Fibroblast of the conjunctiva (primary cell): Measurements from ENCODE around the gene MBNL2.

Source experiments
- DNase-seq: peaks from one replicate; pipeline ENCODE4 v3.0.0-alpha.2; 2010; ENCODE audit warnings: low read depth

The MBNL2 gene

GRCh38 chr13:97275776-97276501 lies 53.8 kb downstream of the MBNL2 start:
- no peak for DNase-seq

DNA sequence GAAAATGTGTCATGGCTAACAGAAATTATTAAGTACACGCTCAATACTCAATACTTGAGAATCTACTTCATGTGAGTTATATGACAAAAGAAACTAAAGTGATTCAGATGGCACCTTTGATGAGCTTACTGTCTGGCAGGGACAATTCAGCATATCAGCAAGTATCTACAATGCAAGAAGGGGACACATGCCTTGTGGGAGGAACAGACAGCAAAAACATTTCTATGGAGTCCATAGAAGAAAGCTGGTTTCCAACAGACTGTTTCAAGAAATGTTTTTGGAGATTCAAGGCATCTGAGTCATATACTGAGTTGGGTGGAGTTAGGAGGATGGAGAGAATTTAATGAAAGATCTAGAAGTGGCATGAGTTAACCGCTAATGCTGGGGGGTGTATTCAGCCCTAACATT lies 54.7 kb downstream of the MBNL2 start:
- DNase-seq: no peak

- DNase-seq: no peak
These were observed 56.6 kb downstream of the MBNL2 start for GRCh38 chr13:97278435-97279411.

DNA sequence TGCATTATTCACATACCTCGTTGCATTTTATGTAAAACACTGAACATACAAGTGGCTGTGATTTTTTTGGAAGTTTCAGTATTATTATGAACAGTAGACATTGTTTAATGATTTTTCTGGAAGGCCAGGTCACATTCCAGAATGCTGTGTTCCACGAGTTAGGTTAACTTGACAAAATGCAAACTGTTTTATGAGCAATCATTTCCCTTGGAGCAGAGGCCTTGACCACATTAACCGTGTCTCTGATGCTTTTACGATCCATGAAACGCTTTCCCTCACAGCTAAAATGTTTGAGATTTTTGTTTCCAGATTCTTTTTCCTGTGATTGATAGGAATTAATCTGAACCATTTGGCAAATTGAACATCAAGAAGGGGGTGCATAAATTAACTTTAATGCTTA lies 57.8 kb downstream of the MBNL2 start:
- DNase-seq: no peak

DNA sequence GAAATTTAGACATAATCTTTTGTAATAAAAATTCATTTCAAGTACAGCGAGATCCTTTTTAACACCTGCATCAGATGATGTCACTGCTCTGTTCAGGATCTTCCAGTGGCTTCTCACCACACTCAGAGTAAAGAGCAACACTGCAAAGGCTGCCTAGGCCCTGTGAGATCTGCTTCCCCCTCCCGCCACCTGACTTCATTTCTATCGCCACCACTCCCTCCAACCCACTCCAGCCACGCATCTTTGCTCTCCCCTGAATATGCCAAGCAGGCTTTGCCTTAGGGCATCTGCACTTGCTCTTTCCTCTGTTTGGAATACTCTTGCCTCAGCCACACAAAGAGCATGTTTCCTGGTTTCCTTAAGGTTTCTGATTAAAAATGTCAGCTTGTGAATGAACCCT lies 58.3 kb downstream of the MBNL2 start:
- no peak for DNase-seq

DNA sequence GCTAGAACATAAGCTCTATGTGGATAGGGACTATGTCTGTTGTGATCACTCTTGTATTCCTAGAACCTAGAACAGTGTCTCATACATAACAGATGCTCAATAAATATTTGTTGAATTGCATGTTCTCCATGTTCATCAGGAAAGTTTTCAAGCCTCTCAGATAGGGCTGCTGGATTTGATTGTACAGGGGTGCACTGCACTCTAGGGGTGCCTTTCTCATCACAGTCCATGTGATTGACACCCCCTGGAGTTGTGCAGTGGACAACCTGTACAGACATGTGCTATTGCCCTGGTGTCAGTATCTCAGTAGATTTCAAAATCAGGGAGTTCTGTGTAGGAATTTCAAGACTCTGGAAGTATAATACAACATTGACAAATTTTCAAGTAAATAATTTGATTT lies 58.9 kb downstream of the MBNL2 start:
- DNase-seq: no peak

DNA sequence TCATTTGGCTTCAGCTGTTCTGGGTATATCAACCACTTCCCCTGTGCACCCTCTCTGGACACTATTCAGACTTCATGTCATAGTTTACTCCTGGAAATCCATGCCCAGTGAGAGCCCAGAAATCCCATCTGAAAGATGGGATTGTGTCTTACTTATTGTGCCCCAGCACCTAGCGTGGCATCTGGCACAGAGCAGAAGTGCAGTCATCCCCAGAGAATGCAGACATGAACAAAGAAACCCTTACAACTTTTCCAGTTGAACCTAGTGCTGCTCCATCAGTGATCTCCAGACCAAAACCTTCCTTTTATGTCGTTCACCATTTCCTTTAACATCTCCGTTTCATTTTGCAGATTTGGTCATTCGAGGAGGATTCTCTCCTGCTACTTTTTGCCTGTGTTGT lies 60.6 kb downstream of the MBNL2 start:
- DNase-seq: no peak

GRCh38 chr13:97283888-97284287 lies 61.8 kb downstream of the MBNL2 start:
- DNase-seq: no peak

GRCh38 chr13:97284558-97284957 lies 62.4 kb downstream of the MBNL2 start:
- no peak for DNase-seq

GRCh38 chr13:97285221-97285955 lies 63.3 kb downstream of the MBNL2 start:
- no peak for DNase-seq

GRCh38 chr13:97286317-97287046 lies 64.3 kb downstream of the MBNL2 start:
- DNase-seq: no peak

GRCh38 chr13:97287047-97287383 lies 64.9 kb downstream of the MBNL2 start:
- no peak for DNase-seq

GRCh38 chr13:97288486-97288900 lies 66.4 kb downstream of the MBNL2 start:
- DNase-seq: no peak

- no peak for DNase-seq
These were observed 67.6 kb downstream of the MBNL2 start for GRCh38 chr13:97289514-97290298.

- peak; percentile 54 for DNase-seq
These were observed 73.4 kb downstream of the MBNL2 start for GRCh38 chr13:97295283-97296182.

DNA sequence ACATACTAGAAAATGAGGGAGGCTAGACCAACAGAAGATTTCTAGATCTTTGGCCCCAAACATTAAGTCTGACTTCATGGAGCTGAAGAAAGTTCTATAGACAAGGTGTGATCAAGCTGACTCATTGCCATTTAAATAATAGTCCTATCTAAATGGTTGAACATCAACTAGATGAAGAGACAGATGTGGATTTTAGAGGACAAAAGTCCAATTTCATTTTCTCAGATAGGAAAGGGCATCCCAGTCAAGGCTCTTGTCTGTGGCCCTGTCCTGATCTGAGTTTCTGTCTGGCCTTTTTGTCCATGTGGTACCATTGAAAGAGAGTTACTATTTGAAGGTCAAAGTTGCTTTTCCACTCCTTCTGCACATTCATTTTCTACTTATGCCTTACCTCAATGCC lies 74.6 kb downstream of the MBNL2 start:
- DNase-seq: no peak

GRCh38 chr13:97298816-97299215 lies 76.7 kb downstream of the MBNL2 start:
- no peak for DNase-seq

DNA sequence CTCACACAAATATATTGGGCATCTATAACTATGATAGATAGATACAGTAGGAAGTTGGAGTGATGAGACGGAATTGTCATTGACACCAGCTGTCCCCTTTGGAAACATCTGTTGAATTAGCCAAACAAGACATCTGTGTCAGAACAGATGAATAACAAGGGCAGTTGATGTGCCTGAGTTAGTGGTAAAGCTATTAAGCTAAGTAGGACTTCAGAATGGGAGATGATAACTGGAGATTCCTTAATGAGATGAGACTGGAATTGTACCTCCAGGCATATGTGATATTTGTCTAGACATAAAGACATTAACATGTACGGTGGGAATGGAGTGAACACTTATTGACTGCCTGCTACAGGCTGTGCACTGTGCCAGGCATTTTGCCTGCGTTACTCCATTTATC lies 78.7 kb downstream of the MBNL2 start:
- no peak for DNase-seq

GRCh38 chr13:97301382-97302095 lies 79.4 kb downstream of the MBNL2 start:
- DNase-seq: no peak
